ENCODE data around the gene CRB1. TPM values are rescaled to one million over a fixed set of nuclear protein-coding genes. Genes with fewer than 3 reads are reported as not detected.

Gene CRB1
- total RNA-seq, 1 donor from 2014 or later, result not detected

DNA sequence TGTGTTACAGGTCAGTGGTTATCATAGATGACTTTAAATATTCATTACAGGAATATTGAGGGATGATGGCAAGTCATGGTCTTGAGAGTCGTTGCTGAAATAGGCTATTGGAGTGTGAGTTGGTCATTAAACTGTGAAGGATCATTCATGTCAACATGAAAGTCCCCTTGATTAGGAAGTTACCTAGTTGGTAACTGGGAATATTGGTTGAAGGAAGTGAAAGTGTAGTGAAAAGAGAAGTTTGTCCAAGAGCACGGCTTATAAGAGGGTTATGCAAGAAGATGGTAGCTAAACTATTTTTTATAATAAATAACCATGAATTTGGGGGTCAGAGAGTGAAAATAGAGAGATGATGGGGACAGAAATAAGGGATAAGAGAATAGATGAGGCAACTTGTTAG, 16.9 kb downstream of the CRB1 start:
- intact Hi-C loops (cut with DNase I), result no loop called here
- H3K4me3 ChIP-seq, result no peak overlapping the region
- H3K4me1 ChIP-seq, result no peaks in the 10 kb centered on the region
- no peak for DNase-seq (ENCODE audit: low spot score in 2 of 2)
- H3K9me3 ChIP-seq, result no peaks in the 10 kb centered on the region
- no peaks in the 10 kb centered on the region for H3K36me3 ChIP-seq
- no peaks in the 10 kb centered on the region for H3K27me3 ChIP-seq
- TF ChIP-seq, protein P1, sequence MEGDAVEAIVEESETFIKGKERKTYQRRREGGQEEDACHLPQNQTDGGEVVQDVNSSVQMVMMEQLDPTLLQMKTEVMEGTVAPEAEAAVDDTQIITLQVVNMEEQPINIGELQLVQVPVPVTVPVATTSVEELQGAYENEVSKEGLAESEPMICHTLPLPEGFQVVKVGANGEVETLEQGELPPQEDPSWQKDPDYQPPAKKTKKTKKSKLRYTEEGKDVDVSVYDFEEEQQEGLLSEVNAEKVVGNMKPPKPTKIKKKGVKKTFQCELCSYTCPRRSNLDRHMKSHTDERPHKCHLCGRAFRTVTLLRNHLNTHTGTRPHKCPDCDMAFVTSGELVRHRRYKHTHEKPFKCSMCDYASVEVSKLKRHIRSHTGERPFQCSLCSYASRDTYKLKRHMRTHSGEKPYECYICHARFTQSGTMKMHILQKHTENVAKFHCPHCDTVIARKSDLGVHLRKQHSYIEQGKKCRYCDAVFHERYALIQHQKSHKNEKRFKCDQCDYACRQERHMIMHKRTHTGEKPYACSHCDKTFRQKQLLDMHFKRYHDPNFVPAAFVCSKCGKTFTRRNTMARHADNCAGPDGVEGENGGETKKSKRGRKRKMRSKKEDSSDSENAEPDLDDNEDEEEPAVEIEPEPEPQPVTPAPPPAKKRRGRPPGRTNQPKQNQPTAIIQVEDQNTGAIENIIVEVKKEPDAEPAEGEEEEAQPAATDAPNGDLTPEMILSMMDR (IDR thresholded peaks at IDR 0.05), result no peak
- no peak overlapping the region for H3K27ac ChIP-seq

GRCh38 chr1:197285526-197286205, 17.6 kb downstream of the CRB1 start:
- Histone ChIP-seq H3K4me1 (no peaks in the 10 kb centered on the region), H3K4me3 (no peak overlapping the region), H3K9me3 (no peaks in the 10 kb centered on the region), H3K36me3 (no peaks in the 10 kb centered on the region), H3K27me3 (no peaks in the 10 kb centered on the region), H3K27ac (no peak overlapping the region)
- intact Hi-C loops (cut with DNase I), result no loop called here
- TF ChIP-seq, protein P1 (IDR thresholded peaks at IDR 0.05), result no peak
- no peak for DNase-seq (ENCODE audit: low spot score in 2 of 2)

- intact Hi-C loops (cut with DNase I), result no loop called here
- no peaks in the 10 kb centered on the region for H3K4me1 ChIP-seq
- no peaks in the 10 kb centered on the region for H3K36me3 ChIP-seq
- no peak overlapping the region for H3K4me3 ChIP-seq
- TF ChIP-seq, protein P1 (IDR thresholded peaks at IDR 0.05), result no peak
- DNase-seq (ENCODE audit: low spot score in 2 of 2), result no peak
- H3K27me3 ChIP-seq, result no peaks in the 10 kb centered on the region
- no peak overlapping the region for H3K27ac ChIP-seq
- H3K9me3 ChIP-seq, result no peaks in the 10 kb centered on the region
Measured at GRCh38 chr1:197286634-197287033, 18.6 kb downstream of the CRB1 start.

- TF ChIP-seq, protein P1 (IDR thresholded peaks at IDR 0.05), result no peak
- no peak overlapping the region for H3K27ac ChIP-seq
- no peaks in the 10 kb centered on the region for H3K9me3 ChIP-seq
Measured at GRCh38 chr1:197287863-197288262, 19.8 kb downstream of the CRB1 start.

GRCh38 chr1:197302775-197303174, 34.7 kb downstream of the CRB1 start:
- TF ChIP-seq, protein P1 (IDR thresholded peaks at IDR 0.05), result no peak
- Histone ChIP-seq H3K36me3 (no peaks in the 10 kb centered on the region), H3K9me3 (no peaks in the 10 kb centered on the region), H3K27me3 (no peaks in the 10 kb centered on the region), H3K27ac (no peak overlapping the region), H3K4me3 (no peak overlapping the region), H3K4me1 (no peaks in the 10 kb centered on the region)
- intact Hi-C loops (cut with DNase I), result no loop called here
- no peak for DNase-seq (ENCODE audit: low spot score in 2 of 2)

More at GRCh38 chr1:197287863-197288262, 19.8 kb downstream of the CRB1 start:
- Histone ChIP-seq H3K27me3 (no peaks in the 10 kb centered on the region), H3K4me1 (no peaks in the 10 kb centered on the region), H3K4me3 (no peak overlapping the region), H3K36me3 (no peaks in the 10 kb centered on the region)
- intact Hi-C loops (cut with DNase I), result no loop called here
- DNase-seq (ENCODE audit: low spot score in 2 of 2), result no peak

DNA sequence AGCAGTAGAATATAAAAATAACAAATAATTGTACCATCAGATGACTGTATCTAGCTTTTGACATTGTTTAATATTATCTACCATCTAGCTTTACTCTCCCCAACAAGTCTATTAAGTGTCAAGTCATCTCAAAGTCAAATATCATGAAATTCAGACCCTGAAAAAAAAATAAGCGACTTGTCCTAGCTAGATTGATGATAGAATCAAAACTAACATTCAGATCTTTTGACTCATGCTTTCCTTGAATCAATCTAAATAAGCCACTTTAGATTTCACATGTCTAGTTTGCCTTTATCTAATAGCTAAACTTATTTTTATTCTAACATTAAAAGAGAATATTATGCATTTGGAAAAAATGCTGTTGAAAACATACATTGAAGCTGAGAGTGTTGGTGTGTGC, 35.4 kb downstream of the CRB1 start:
- intact Hi-C loops (cut with DNase I), result no loop called here
- no peak for DNase-seq (ENCODE audit: low spot score in 2 of 2)
- no peak overlapping the region for H3K27ac ChIP-seq
- H3K36me3 ChIP-seq, result no peaks in the 10 kb centered on the region
- no peak overlapping the region for H3K4me3 ChIP-seq
- no peaks in the 10 kb centered on the region for H3K9me3 ChIP-seq
- no peaks in the 10 kb centered on the region for H3K27me3 ChIP-seq
- no peaks in the 10 kb centered on the region for H3K4me1 ChIP-seq
- TF ChIP-seq, protein P1 (IDR thresholded peaks at IDR 0.05), result no peak
